ENCODE measurements around the gene RWDD2A. TPM values are rescaled to one million over a fixed set of nuclear protein-coding genes. Genes with fewer than 3 reads are reported as not detected.

RWDD2A gene
- total RNA-seq, 1 experiment from 2014 or later: 3.5 TPM

- no peaks in the 10 kb centered on the region for H3K9me3 Mint-ChIP-seq (ENCODE audit: unreplicated experiment)
- no peak overlapping the region for H3K27ac Mint-ChIP-seq (ENCODE audit: unreplicated experiment)
- H3K27me3 Mint-ChIP-seq (ENCODE audit: insufficient read depth, unreplicated experiment): no peaks in the 10 kb centered on the region
- intact Hi-C loops (cut with micrococcal nuclease; ENCODE audit: unreplicated experiment): no loop called here
- POLR2A ChIA-PET: no interaction called here
- peaks cover 61% of the 10 kb centered on the region for H3K36me3 Mint-ChIP-seq (ENCODE audit: insufficient read depth, unreplicated experiment)
- H3K27me3 ChIP-seq (replicated peaks; ENCODE audit: control insufficient read depth, insufficient read depth, low read length): no peaks in the 10 kb centered on the region
- H3K36me3 ChIP-seq (ENCODE audit: control insufficient read depth, insufficient read depth, low read length): no peaks in the 10 kb centered on the region
- H3K4me3 Mint-ChIP-seq (ENCODE audit: unreplicated experiment): no peak overlapping the region
- H3K9me3 ChIP-seq: no peaks in the 10 kb centered on the region
- no peak for DNase-seq
- H3K4me1 ChIP-seq: peaks cover 21% of the 10 kb centered on the region; the same call in 1 of the 2 replicates
- CTCF ChIA-PET: no interaction called here
- no TSS peak for BruUV-seq (replicated peaks)
- no peak for TF ChIP-seq CTCF (IDR thresholded peaks at IDR 0.05; ENCODE audit: insufficient read depth in 1 of 2, low read depth in 1 of 2, low read length in 1 of 2, severe bottlenecking in 1 of 2, unreplicated experiment in 1 of 2)
- H3K4me1 Mint-ChIP-seq (ENCODE audit: low read depth, unreplicated experiment): peaks cover 10% of the 10 kb centered on the region
- no peak overlapping the region for H3K4me3 ChIP-seq (ENCODE audit: low read depth, low read length)
Measured at GRCh38 chr6:83226517-83226916, 33.4 kb downstream of the RWDD2A start.

- no peaks in the 10 kb centered on the region for H3K9me3 Mint-ChIP-seq (ENCODE audit: unreplicated experiment)
- Histone ChIP-seq H3K4me3 (ENCODE audit: low read depth, low read length) (no peak overlapping the region), H3K9me3 (no peaks in the 10 kb centered on the region), H3K4me1 (no peaks in the 10 kb centered on the region), H3K36me3 (ENCODE audit: control insufficient read depth, insufficient read depth, low read length) (no peaks in the 10 kb centered on the region), H3K27me3 (replicated peaks; ENCODE audit: control insufficient read depth, insufficient read depth, low read length) (no peaks in the 10 kb centered on the region)
- intact Hi-C loops (cut with micrococcal nuclease; ENCODE audit: unreplicated experiment): no loop called here
- no peak overlapping the region for H3K27ac Mint-ChIP-seq (ENCODE audit: unreplicated experiment)
- H3K36me3 Mint-ChIP-seq (ENCODE audit: insufficient read depth, unreplicated experiment): peaks cover 39% of the 10 kb centered on the region
- no peak for DNase-seq
- TF ChIP-seq CTCF (IDR thresholded peaks at IDR 0.05; ENCODE audit: insufficient read depth in 1 of 2, low read depth in 1 of 2, low read length in 1 of 2, severe bottlenecking in 1 of 2, unreplicated experiment in 1 of 2): no peak
- H3K4me1 Mint-ChIP-seq (ENCODE audit: low read depth, unreplicated experiment): peaks cover 11% of the 10 kb centered on the region
- ChIA-PET CTCF (no interaction called here), POLR2A (no interaction called here)
- H3K27me3 Mint-ChIP-seq (ENCODE audit: insufficient read depth, unreplicated experiment): no peaks in the 10 kb centered on the region
- no TSS peak for BruUV-seq (replicated peaks)
- no peak overlapping the region for H3K4me3 Mint-ChIP-seq (ENCODE audit: unreplicated experiment)
Measured at GRCh38 chr6:83231146-83231545, 38.0 kb downstream of the RWDD2A start.

DNA sequence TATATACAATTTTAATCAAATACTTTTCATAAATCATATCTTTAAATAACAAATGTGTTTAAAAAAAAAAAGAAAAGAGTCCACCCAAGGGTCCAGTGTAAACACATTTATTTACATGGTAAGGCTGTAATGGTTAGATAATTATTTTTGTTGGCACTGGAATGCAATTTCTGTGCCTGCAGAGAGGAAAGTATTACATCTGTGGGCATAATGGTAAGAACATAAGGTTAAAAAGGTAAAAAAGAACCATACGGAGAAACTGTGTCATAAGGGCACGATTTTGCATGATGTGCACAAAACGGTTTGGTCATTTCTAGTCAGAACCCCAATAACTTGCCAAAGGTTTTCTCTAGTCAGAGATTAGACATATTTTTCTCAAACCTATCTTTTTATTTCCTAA lies 54.3 kb downstream of the RWDD2A start:
- no TSS peak for BruUV-seq (replicated peaks)
- H3K4me1 ChIP-seq: peaks cover 6% of the 10 kb centered on the region; the same call in 1 of the 2 replicates
- no peak for DNase-seq
- peaks cover 56% of the 10 kb centered on the region for H3K36me3 Mint-ChIP-seq (ENCODE audit: insufficient read depth, unreplicated experiment)
- no peaks in the 10 kb centered on the region for H3K36me3 ChIP-seq (ENCODE audit: control insufficient read depth, insufficient read depth, low read length)
- intact Hi-C loops (cut with micrococcal nuclease; ENCODE audit: unreplicated experiment): no loop called here
- no peak overlapping the region for H3K4me3 Mint-ChIP-seq (ENCODE audit: unreplicated experiment)
- no peak overlapping the region for H3K27ac Mint-ChIP-seq (ENCODE audit: unreplicated experiment)
- peaks cover 5% of the 10 kb centered on the region; the same call in 1 of the 2 replicates for H3K9me3 ChIP-seq
- peaks cover 29% of the 10 kb centered on the region for H3K4me1 Mint-ChIP-seq (ENCODE audit: low read depth, unreplicated experiment)
- H3K9me3 Mint-ChIP-seq (ENCODE audit: unreplicated experiment): no peaks in the 10 kb centered on the region
- H3K4me3 ChIP-seq (ENCODE audit: low read depth, low read length): no peak overlapping the region
- ChIA-PET POLR2A (no interaction called here), CTCF (no interaction called here)
- H3K27me3 Mint-ChIP-seq (ENCODE audit: insufficient read depth, unreplicated experiment): no peaks in the 10 kb centered on the region
- TF ChIP-seq CTCF (IDR thresholded peaks at IDR 0.05; ENCODE audit: insufficient read depth in 1 of 2, low read depth in 1 of 2, low read length in 1 of 2, severe bottlenecking in 1 of 2, unreplicated experiment in 1 of 2): no peak
- H3K27me3 ChIP-seq (replicated peaks; ENCODE audit: control insufficient read depth, insufficient read depth, low read length): no peaks in the 10 kb centered on the region

Other genes with a start within 250 kb of the RWDD2A start
- 10.9 and 11.7 TPM in 2 replicates for gene UBE3D, start 127.5 kb upstream of the RWDD2A start, total RNA-seq (2022)
- gene DOP1A, start 125.7 kb upstream of the RWDD2A start, total RNA-seq (2022): 14.6 and 16.1 TPM in 2 replicates
- 96.4 and 97.0 TPM in 2 replicates for gene PGM3, start 92 bp upstream of the RWDD2A start, total RNA-seq (2022)
- 121 and 131 TPM in 2 replicates for gene ME1, start 237.7 kb downstream of the RWDD2A start, total RNA-seq (2022)

Data from Caco-2 (cell line).